Endothelial cell (in vitro differentiated cells): ENCODE measurements around the gene TMEM108. TPM values are rescaled to one million over a fixed set of nuclear protein-coding genes. Genes with fewer than 3 reads are reported as not detected.

ENCODE experiments used
- DNase-seq: peaks from one replicate; pipeline ENCODE4 v3.0.0; 2021; ENCODE audit warnings: low spot score
- H3K27ac Mint-ChIP-seq: one replicate; pipeline ENCODE4 v1.8.0; 2021; ENCODE audit warnings: mixed read lengths, inconsistent platforms; ENCODE audit not compliant: unreplicated experiment
- H3K27me3 Mint-ChIP-seq: one replicate; pipeline ENCODE4 v1.8.0; 2021; ENCODE audit warnings: mild to moderate bottlenecking, moderate library complexity, mixed read lengths, inconsistent platforms; ENCODE audit not compliant: unreplicated experiment
- H3K36me3 Mint-ChIP-seq: one replicate; pipeline ENCODE4 v1.8.0; 2021; ENCODE audit warnings: mild to moderate bottlenecking, low read depth, mixed read lengths, inconsistent platforms; ENCODE audit not compliant: unreplicated experiment
- H3K4me1 Mint-ChIP-seq: one replicate; pipeline ENCODE4 v1.8.0; 2021; ENCODE audit warnings: mild to moderate bottlenecking, mixed read lengths, inconsistent platforms; ENCODE audit not compliant: unreplicated experiment
- H3K4me3 Mint-ChIP-seq: one replicate; pipeline ENCODE4 v1.8.0; 2021; ENCODE audit warnings: mild to moderate bottlenecking, mixed read lengths, inconsistent platforms; ENCODE audit not compliant: unreplicated experiment
- H3K9me3 Mint-ChIP-seq: one replicate; pipeline ENCODE4 v1.8.0; 2021; ENCODE audit warnings: mixed read lengths, inconsistent platforms; ENCODE audit not compliant: unreplicated experiment
- total RNA-seq: library from RNA; stranded (reverse); fragmentation: NEBNext Ultra II Directional; extraction: Animal tissue kit (Norgen Biotek cat#: 25700); gene quantifications from one replicate; pipeline ENCODE4 v1.2.1, GENCODE V29; 2021; ENCODE audit not compliant: unreplicated experiment
- TF ChIP-seq, protein P1 (sequence below): fragments of 200-600 bp; sonication (generic); IDR thresholded peaks from one replicate; pipeline ENCODE4 v1.5.0; 2021; ENCODE audit warnings: antibody characterized with exemption; ENCODE audit not compliant: unreplicated experiment

The TMEM108 gene
- total RNA-seq, 1 donor from 2014 or later: 14.2 TPM

DNA sequence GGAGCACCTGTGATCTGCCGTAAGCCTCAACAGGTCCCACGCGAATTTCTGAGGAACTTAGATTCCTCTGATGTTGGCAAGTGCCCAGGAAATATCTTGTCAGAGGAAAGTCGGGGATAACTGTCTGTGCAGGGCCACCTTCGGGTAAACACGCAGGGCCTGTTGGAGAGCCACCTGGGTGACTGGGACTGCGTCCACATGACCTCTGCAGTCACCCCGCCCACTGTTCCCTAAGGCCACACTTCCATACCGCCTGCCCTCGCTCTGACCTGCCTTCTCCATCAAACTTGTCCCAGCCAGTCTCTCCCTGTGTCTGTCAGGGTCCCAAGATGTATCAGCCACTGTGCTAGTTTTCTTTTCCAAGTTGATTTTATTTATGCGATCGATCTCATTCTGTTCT is 390.4 kb downstream of the TMEM108 start:
- H3K4me1 Mint-ChIP-seq: no peaks in the 10 kb centered on the region
- no peak for DNase-seq
- H3K36me3 Mint-ChIP-seq: no peaks in the 10 kb centered on the region
- no peaks in the 10 kb centered on the region for H3K27me3 Mint-ChIP-seq
- H3K4me3 Mint-ChIP-seq: no peak overlapping the region
- no peak overlapping the region for H3K27ac Mint-ChIP-seq
- H3K9me3 Mint-ChIP-seq: no peaks in the 10 kb centered on the region
- TF ChIP-seq, protein P1, sequence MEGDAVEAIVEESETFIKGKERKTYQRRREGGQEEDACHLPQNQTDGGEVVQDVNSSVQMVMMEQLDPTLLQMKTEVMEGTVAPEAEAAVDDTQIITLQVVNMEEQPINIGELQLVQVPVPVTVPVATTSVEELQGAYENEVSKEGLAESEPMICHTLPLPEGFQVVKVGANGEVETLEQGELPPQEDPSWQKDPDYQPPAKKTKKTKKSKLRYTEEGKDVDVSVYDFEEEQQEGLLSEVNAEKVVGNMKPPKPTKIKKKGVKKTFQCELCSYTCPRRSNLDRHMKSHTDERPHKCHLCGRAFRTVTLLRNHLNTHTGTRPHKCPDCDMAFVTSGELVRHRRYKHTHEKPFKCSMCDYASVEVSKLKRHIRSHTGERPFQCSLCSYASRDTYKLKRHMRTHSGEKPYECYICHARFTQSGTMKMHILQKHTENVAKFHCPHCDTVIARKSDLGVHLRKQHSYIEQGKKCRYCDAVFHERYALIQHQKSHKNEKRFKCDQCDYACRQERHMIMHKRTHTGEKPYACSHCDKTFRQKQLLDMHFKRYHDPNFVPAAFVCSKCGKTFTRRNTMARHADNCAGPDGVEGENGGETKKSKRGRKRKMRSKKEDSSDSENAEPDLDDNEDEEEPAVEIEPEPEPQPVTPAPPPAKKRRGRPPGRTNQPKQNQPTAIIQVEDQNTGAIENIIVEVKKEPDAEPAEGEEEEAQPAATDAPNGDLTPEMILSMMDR: no peak

DNA sequence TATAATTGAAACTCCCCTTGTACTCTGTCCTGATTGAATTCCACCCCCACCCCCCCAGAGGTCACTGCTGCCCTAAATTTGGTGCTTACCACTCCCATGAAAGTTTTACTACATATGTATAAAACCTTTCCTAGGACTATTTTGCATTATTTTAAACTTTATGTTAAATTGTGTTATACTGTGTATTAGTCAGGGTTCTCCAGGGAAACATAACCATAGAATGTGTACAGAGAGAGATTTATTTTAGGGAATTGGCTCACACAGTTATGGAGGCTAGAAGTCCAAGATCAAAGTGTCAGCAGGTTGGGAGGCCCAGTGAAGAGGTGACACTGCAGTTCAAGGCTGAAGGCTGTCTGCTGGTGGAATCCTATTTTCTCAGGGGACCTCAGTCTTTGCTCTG is 390.9 kb downstream of the TMEM108 start:
- no peaks in the 10 kb centered on the region for H3K27me3 Mint-ChIP-seq
- H3K36me3 Mint-ChIP-seq: no peaks in the 10 kb centered on the region

DNA sequence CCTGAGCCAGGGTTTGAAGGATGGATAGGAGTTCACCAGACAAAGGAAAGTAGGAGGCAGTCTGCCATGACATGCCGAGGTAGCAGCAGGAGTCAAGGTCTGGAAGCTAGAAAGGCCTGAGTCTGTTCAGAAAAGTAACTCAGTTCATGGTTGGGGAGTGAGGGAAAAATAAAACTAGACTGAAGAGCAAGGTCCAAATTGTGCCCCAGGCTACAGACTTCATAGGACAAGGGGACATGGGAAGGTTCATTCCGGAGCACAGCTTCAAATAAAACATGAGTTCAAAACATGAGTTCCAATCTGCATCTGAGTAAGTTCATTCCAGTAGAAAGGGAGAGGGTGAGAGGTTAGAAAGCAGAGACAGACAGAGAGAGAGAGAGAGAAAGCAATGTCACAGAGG is 401.4 kb downstream of the TMEM108 start:
- Mint-ChIP-seq H3K27ac (no peak overlapping the region), H3K4me1 (no peaks in the 10 kb centered on the region), H3K4me3 (no peak overlapping the region), H3K9me3 (peaks cover 7% of the 10 kb centered on the region), H3K27me3 (no peaks in the 10 kb centered on the region), H3K36me3 (no peaks in the 10 kb centered on the region)
- DNase-seq: no peak
- TF ChIP-seq, protein P1: no peak

More for the DNA sequence above, 390.9 kb downstream of the TMEM108 start:
- no peaks in the 10 kb centered on the region for H3K9me3 Mint-ChIP-seq
- DNase-seq: no peak
- H3K27ac Mint-ChIP-seq: no peak overlapping the region
- H3K4me1 Mint-ChIP-seq: no peaks in the 10 kb centered on the region
- TF ChIP-seq, protein P1: no peak
- no peak overlapping the region for H3K4me3 Mint-ChIP-seq

DNA sequence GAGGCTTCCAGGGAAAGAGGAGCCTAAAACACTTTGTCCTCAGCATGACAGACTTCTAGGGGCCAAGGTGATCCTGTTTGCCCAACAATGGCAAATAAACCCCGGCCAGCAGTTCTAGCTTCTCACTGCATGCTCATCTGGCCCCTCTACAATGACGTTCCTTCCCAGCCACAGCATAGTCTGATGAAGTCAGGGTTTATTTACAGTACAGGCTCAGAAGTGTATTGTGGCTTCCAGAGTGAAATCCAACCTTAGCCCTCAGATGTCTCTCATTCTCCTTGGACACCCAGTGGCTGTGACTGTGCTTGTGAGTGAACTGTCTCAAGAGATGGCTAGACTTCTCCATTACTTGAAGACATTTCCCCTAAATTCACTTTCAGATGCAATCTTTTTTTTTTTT is 402.5 kb downstream of the TMEM108 start:
- Mint-ChIP-seq H3K27me3 (no peaks in the 10 kb centered on the region), H3K27ac (no peak overlapping the region), H3K9me3 (peaks cover 7% of the 10 kb centered on the region), H3K4me1 (no peaks in the 10 kb centered on the region), H3K4me3 (no peak overlapping the region), H3K36me3 (no peaks in the 10 kb centered on the region)
- no peak for DNase-seq
- TF ChIP-seq, protein P1: no peak

DNA sequence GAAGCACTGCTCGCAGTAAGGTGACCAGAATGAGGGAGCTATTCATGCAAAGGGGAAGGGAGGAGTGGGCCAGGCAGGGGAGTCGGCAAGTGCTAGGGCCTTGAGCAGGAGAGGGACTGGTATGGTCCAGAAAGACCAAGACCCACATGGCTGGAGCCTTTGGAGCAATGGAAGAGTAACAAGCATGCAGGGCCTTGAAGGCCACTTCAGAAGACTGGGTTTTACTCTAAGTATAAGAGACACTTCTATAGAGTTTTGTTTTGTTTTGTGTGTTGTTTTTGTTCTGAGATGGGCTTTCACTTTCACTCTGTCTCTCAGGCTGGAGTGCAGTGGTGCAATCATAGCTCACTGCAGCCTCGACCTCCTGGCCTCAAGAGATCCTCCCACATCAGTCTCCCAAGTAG is 403.7 kb downstream of the TMEM108 start:
- Mint-ChIP-seq H3K36me3 (no peaks in the 10 kb centered on the region), H3K9me3 (peaks cover 7% of the 10 kb centered on the region), H3K27ac (no peak overlapping the region), H3K4me1 (no peaks in the 10 kb centered on the region), H3K27me3 (no peaks in the 10 kb centered on the region), H3K4me3 (no peak overlapping the region)
- TF ChIP-seq, protein P1: no peak
- no peak for DNase-seq
